Measurements from ENCODE around the gene TLE7.

The TLE7 gene

DNA sequence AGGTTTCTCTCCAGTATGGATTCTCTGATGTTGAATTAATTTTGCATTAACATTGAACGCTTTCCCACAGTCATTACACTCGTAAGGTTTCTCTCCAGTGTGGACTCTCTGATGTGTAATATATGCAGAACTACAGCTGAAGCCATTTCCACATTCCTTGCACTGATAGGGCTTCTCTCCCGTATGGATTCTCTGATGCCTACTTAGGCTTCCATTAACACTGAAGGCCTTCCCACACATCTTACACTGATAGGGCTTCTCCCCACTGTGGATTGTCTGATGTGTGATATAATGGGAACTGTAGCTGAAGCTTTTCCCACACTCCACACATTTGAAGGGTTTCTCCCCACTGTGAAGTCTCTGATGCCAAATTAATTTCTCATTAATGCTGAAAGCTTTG, 7.2 kb upstream of the TLE7 start:
- in situ Hi-C loops (cut with MboI; ENCODE audit: low sequenced_read_pairs) = no loop called here

GRCh38 chr16:71448274-71448866, 6.5 kb upstream of the TLE7 start:
- in situ Hi-C loops (cut with MboI; ENCODE audit: low sequenced_read_pairs) = no loop called here

DNA sequence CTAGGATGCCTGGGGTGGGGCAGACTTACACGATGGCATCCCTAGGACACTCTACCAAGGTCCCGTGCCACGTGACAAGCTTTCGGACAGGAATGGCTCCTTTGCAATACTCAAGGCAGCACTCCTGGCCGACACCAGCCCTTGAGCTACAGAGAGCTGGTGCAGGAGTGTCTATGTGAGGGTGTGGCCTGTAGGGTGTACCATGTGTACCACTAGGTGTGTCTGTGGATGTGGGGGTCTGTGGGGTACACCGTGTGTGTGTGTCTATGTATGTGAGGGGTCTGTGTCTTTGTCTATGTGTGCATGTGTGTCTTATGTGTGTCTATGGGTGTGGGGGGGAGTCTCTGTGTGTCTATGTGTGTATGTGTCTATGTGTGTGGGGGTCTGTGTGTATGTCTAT, 1.9 kb upstream of the TLE7 start:
- in situ Hi-C loops (cut with MboI; ENCODE audit: low sequenced_read_pairs) = no loop called here

DNA sequence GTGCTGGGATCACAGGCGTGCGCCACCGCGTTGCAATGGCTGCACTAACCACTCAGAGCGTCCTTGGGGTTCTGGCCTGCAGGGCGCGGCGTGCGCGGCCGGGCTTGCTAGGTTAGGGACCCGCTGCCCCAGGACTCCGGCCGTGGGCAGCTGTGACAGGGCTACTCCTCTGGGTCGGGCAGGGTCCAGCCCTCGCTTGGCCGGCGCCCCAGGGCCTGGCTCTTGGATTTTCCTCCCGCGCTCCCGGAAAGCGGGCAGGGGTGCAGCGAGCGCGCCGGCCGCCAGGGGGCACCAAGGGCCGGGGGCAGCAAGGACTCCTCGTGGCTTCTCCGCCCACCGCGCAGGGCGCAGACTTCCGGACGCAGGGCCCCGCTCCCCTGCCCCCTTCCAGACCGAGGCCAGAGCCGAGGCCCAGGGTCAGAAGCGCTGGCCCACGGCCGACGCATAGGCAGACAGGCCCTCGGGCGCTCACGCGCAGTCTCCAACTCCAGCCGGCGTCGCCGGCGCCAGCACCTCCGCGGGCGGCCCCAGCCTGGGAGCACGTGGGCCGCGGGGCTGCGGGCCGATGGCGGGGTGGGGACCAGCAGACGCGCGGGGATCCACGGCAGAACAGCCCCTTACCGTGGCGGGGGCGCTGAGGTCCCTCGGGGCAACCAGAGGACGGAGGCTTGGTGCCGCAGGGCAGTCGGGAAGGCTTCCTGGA, 355 bp downstream of the TLE7 start:
- in situ Hi-C loops (cut with MboI; ENCODE audit: low sequenced_read_pairs) = no loop called here

DNA sequence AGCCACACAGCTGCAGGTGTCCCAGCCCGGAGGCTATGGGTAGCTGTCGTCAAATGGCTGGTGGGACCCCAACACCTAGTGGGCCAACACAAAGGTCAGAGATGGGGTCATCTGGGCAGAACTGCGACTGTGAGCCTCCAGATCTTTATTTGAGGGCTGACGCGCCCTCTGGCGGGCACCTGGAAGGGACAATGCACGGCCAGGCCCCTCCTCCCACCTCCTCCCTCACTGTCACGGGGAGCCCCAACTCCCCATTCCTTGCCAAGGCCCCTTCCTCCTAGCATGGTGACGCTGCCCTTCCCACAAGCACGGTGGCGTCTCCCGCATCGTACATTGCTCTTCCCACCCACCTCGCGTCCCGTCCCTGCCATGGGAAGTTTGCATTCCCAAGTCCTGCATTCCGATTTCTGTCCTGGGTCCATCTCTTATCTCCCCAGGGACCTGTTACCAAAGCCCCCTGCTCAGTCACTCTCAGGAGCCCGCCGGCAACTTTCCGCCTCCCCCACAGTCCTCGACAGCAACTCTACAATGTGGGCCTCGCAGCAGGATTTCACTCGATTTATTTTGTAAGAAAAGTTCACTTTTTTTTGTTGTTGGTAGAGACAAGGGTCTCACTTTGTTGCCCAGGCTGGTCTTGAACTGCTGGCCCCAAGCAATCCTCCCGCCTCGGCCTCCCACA, 1.0 kb downstream of the TLE7 start:
- in situ Hi-C loops (cut with MboI; ENCODE audit: low sequenced_read_pairs) = no loop called here

DNA sequence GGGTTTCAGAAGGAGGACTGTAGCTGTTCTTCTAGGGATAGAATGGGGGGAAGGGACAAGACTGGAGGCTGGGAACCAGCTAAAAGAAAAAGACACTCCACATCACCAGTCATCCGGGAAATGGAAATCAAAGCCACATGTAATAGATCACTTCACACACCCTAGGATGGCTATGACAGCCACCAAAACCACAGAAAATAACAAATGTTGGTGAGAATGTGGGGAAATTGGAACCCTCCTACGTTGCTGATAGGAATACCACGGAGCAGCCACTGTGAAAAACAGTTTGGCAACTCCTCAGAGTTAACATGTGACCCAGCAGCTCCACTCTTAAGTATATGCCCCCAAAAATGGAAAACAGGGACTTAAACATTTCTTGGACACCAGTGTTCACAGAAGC, 2.3 kb downstream of the TLE7 start:
- in situ Hi-C loops (cut with MboI; ENCODE audit: low sequenced_read_pairs) = no loop called here

GRCh38 chr16:71436473-71436872, 5.4 kb downstream of the TLE7 start:
- in situ Hi-C loops (cut with MboI; ENCODE audit: low sequenced_read_pairs) = no loop called here

DNA sequence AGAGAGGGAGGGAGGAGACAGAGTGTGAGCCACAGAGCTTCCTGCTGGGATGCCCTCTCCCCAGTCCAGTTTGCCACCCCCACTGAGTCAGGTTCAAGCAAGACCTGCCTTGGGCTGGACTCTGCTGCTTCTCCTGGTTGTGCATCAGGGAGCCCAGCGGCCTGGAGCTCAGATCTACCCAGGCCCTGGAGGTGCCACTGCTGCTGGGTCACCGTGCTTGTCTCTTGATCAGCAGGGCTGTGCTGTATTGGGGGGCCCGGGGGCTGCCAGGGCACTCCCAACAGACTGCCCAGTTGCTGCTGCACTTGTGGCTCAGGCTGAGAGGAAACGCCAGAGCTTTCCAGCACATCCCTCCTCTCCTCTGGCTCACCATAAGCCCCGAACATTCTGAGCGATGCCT, 8.9 kb downstream of the TLE7 start:
- in situ Hi-C loops (cut with MboI; ENCODE audit: low sequenced_read_pairs) = no loop called here

DNA sequence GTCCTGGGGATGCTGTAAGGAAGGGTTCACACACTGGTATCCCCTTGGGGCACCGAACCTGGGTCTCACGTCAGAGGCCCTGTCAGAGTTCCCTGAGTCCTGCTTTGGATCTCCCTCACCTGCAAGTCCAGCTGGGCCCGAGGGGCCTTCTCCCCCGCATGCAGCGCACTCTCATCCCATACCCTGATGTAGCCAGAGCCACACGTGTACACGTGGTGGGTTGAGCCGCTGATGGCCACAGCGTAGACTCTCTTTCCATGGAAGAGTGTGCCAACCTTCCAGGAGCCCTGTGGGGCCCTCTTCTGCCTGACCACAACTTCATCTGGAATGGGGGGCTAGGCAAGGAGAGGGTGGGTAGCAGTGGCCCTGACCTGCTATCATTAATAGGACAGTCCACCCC, 9.9 kb downstream of the TLE7 start:
- in situ Hi-C loops (cut with MboI; ENCODE audit: low sequenced_read_pairs) = no loop called here

- in situ Hi-C loops (cut with MboI; ENCODE audit: low sequenced_read_pairs) = no loop called here
Measured at GRCh38 chr16:71431176-71431575, 10.7 kb downstream of the TLE7 start.

- in situ Hi-C loops (cut with MboI; ENCODE audit: low sequenced_read_pairs) = no loop called here
Measured at GRCh38 chr16:71430744-71431143, 11.1 kb downstream of the TLE7 start.

DNA sequence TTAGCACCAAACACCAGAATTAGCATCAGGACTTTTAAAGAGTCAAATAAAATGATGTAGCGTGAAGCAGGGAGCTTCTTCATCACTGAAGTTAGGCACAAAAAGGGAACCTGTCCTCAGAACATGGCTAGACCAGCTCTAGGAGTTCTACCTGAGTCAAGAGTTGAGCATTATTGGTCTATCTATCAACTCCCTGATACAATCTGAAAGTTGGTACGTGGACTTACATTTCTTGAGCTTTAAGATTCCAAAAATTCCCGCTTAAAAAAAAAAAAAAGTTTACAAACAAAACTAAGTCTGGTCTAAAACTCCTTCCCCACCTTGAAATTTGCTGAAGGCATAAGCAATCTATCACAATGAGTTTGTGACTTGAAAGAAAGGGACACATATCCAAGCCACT, 12.3 kb downstream of the TLE7 start:
- in situ Hi-C loops (cut with MboI; ENCODE audit: low sequenced_read_pairs) = no loop called here

DNA sequence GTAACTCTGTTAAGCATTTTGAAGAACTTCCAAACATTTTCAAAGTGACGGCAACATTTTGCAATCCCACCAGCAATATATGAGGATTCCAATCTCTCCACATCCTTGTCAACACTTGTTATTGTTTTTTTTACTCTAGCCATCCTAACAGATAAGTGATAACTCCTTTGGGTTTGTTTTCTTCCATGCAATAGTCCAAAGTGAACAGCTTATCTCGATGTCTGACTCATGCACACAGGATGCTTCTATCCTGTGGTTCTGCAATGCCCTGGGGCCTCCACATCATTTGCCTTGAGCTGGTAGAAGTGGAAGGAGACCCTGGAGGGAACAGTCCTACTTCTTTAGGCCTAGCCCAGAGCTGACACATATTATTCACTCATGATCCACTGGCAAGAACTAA, 13.0 kb downstream of the TLE7 start:
- in situ Hi-C loops (cut with MboI; ENCODE audit: low sequenced_read_pairs) = no loop called here

GRCh38 chr16:71428385-71428784, 13.5 kb downstream of the TLE7 start:
- in situ Hi-C loops (cut with MboI; ENCODE audit: low sequenced_read_pairs) = no loop called here

GRCh38 chr16:71426880-71427615, 14.8 kb downstream of the TLE7 start:
- in situ Hi-C loops (cut with MboI; ENCODE audit: low sequenced_read_pairs) = no loop called here

DNA sequence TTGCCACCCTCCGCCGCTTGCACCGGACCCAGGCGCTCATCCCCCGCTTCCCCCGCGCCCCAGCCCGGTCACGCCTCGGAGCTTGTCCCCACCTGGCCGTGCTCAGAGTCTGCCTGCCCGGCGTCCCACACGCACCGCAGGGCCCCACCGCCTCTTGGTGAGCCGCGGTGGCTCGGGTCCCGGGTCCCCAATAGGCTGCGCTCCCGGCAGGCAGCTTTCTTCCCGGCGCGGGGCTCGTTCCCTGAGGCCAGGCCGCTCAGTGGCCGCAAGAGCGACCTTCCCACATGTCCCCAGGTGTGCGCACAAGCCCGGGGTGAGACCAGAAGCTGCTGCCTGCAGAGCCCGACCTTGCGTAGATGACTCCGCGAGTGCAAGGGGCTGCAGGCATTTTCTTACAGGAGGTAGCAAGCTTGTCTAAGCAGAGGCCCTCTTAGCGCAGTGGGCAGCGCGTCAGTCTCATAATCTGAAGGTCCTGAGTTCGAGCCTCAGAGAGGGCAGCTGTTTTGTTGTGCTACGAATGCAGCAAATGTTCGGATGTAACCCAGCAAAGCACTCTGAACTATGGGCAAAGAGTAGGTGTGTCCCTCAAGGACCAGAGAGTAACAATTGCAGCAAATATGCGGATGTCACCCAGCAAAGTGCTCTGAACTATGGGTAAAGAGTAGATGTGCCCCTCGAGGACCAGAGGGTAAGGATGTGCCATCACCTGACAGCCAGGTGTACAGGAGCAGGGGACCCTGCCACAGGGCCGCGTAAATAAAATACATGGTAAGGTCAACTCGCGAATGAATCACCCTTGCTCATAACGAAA, 15.6 kb downstream of the TLE7 start:
- in situ Hi-C loops (cut with MboI; ENCODE audit: low sequenced_read_pairs) = no loop called here

DNA sequence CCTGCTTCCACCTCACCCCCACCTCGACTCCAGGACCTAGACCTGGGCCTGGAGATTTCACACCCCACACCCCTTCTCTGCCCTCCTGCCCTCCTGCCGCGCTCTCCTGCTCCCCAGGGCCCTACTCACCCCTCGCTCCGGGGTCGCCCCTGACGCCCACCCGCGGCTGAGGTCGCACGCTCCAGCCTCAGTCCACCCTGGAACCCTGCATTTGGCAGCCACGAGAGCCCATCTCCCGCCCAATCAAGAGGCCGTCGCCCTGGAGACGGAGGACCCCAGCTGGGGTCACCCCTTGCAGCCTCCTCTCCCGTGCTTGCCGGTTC, 16.1 kb downstream of the TLE7 start:
- in situ Hi-C loops (cut with MboI; ENCODE audit: low sequenced_read_pairs) = no loop called here

DNA sequence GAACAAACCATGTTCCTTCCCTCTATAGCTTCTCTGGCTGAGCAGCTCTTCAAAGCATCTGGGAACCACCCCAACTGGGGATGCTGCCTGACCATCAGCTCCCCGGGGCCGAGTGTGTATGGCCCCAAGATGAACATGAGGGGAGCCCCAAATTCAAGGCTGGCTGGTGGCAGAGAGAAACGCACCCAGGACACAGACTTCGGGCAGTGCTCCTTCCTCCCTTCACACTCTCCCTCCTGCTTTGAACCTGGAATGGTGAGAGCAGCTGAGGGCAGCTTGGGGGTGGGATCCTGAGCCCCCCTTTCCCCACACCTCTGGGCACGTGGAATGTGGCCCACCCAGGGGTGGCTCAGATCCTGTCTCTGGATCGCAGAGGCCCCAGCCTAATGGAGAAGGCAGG, 17.2 kb downstream of the TLE7 start:
- in situ Hi-C loops (cut with MboI; ENCODE audit: low sequenced_read_pairs) = no loop called here

DNA sequence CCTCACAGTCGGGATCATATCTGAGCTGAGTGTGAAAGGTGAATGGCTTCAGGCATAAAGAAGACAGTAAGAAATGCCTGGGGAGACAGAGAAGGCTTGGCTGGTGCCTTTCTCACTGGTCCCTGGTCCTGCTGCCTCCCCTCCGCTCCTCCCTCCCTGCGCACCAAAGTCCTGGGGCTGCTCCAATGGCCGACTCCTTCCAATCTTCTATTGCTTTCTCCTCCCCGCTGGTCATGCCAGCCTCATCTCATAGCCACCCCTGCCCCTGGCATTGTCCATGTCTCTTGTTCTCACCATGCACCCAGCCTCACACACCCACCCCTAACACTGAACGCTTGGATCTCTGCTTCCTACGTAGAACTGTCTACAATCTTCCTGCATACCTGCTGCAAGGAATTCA, 18.0 kb downstream of the TLE7 start:
- in situ Hi-C loops (cut with MboI; ENCODE audit: low sequenced_read_pairs) = no loop called here

- in situ Hi-C loops (cut with MboI; ENCODE audit: low sequenced_read_pairs) = no loop called here
Measured at GRCh38 chr16:71423016-71423415, 18.8 kb downstream of the TLE7 start.

DNA sequence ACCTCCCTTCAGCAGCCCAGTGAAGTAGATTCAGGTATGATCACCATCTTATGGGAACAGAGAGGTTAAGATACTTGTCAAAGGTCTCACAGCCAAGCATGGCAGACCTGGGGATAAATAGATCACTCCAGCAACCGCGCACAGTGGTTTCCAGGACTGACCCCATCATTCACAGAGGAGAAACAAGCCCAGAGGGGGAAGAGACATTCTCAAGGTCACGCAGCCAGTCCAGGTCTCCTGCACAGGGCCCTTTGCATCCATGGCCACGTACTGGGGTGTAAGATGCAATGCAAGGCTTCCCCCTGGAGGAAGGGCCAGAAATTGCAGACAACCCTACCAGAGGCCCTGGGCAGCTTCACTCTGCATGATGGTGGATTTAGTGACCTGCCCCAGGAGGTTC, 19.9 kb downstream of the TLE7 start:
- in situ Hi-C loops (cut with MboI; ENCODE audit: low sequenced_read_pairs) = no loop called here

Measured in hTERT RPE-1 (cell line).